Adipocyte (in vitro differentiated cells): ENCODE data around the gene MAP4K2.

Experiments used
- DNase-seq: peaks from one replicate; pipeline ENCODE4 v3.0.0-alpha.2; 2015; ENCODE audit warnings: low read depth
- H3K27me3 ChIP-seq: replicated peaks from 2 replicates; pipeline ENCODE4 v1.7.0; 2013; ENCODE audit warnings: mild to moderate bottlenecking, low read length, moderate library complexity; ENCODE audit not compliant: control insufficient read depth, insufficient read depth
- H3K36me3 ChIP-seq: 2 replicates; pipeline ENCODE4 v1.7.0; 2013; ENCODE audit warnings: low read length, mild to moderate bottlenecking, moderate library complexity; ENCODE audit not compliant: control insufficient read depth, insufficient read depth, severe bottlenecking
- H3K4me1 ChIP-seq: 2 replicates; pipeline ENCODE4 v1.7.0; 2013; ENCODE audit warnings: mild to moderate bottlenecking, low read length, moderate library complexity; ENCODE audit not compliant: control insufficient read depth, insufficient read depth
- H3K4me3 ChIP-seq: 2 replicates; pipeline ENCODE4 v1.7.0; 2013; ENCODE audit warnings: mild to moderate bottlenecking, low read length, moderate library complexity
- H3K9ac ChIP-seq: 2 replicates; pipeline ENCODE4 v1.7.0; 2013; ENCODE audit warnings: mild to moderate bottlenecking, low read length, moderate library complexity
- H3K9me3 ChIP-seq: 2 replicates; pipeline ENCODE4 v1.7.0; 2013; ENCODE audit warnings: mild to moderate bottlenecking, low read length, moderate library complexity; ENCODE audit not compliant: control insufficient read depth

Gene MAP4K2

DNA sequence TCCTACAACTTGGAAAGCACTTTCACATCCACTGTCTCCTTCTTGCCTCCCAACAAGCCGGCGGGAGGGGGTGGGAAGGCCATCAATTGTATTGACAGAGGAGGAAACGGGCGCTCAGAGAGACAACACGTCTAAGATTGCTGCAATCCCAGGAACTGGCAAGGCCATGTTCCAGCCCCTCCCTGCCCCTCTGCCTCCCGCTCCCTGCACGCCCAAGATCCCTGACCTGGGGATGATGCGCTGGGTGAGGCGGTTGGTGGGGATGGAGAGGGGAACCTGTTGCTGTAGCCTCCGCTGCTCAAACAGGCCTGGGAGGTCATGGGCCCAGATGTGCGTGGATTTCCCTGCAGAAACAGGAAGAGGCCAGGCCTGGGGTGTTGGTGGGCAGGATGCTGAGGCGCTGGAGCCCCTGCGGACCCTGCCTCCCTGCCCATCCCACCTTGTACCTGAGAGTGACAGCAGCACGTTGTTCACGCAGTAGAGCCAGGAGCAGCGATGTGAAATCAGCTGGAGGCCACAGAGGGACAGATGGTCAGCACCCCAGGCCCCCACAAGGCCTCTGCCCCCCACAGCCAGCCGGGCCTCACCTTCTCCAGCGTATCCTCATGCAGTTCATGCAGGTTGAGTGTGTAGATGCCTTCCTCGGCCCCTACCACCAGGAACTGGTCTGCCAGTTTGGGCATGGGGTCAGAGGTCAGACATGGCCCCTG, 6.8 kb downstream of the MAP4K2 start:
- H3K27me3 ChIP-seq: no peaks in the 10 kb centered on the region
- no peaks in the 10 kb centered on the region for H3K4me1 ChIP-seq
- DNase-seq: no peak
- H3K9me3 ChIP-seq: no peaks in the 10 kb centered on the region
- no peak overlapping the region for H3K4me3 ChIP-seq
- no peak overlapping the region for H3K9ac ChIP-seq
- no peaks in the 10 kb centered on the region for H3K36me3 ChIP-seq

DNA sequence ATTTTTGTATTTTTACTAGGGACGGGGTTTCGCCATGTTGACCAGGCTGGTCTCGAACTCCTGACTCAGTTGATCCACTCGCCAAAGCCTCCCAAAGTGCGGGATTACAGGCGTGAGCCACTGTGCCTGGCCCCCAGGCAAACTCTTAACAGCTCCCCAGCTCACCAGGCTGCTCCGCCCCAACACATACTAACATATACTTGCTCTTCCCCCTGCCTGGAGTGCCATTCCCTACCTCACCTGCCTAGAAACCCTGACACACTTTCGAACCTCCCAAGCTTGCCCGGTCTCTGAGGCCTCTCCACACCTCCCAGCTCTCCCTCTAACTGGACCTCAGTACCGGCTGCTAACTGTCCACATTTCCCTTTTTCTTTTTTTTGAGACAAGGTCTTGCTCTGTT, 8.5 kb downstream of the MAP4K2 start:
- Histone ChIP-seq H3K9ac (no peak overlapping the region), H3K27me3 (no peaks in the 10 kb centered on the region), H3K4me3 (no peak overlapping the region), H3K36me3 (no peaks in the 10 kb centered on the region), H3K9me3 (no peaks in the 10 kb centered on the region), H3K4me1 (no peaks in the 10 kb centered on the region)
- DNase-seq: no peak

DNA sequence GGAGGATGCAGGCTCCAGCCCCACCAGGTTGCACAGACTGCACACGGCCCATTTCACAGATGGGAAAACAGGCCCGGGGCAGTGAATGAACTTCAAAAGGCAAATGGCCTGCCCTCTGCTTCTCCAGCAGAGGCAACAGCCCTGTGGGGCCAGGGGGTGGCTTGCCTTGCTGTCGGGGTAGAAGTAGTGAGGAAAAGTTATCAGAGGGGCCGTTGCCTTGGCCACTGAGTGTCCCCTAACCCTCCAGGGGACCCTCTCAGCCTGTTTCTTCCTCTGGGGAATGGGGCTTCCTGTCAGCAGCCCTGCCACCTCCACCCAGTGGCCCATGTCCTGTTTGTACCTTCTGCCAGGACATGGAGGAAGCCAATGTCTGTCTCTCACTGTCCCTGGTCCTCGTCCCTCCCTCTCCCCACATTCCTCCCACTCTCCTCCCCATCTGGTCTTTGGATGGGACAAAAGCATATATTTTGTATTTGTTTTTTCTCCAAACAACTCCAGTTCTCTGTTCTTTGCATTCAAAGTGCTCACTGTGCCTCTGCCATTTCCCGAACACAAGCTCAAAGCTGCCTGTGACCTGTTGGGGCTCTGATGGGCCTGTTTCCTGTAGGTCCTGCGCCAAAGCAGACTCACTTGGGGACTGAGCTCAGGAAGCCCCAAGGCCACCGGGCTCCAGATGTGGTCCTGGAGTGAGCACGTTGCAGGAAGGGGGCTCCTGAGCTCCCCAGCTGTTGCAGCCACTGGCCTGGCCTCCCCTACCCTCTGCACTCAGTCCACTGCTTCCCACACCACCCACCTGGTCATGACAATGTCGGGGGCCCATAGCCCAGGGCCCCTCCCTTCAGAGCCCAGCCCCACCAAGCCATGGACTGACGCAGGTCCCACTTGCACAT, 9.5 kb downstream of the MAP4K2 start:
- Histone ChIP-seq H3K36me3 (no peaks in the 10 kb centered on the region), H3K4me3 (no peak overlapping the region), H3K27me3 (no peaks in the 10 kb centered on the region), H3K9ac (no peak overlapping the region), H3K4me1 (no peaks in the 10 kb centered on the region), H3K9me3 (no peaks in the 10 kb centered on the region)
- no peak for DNase-seq

DNA sequence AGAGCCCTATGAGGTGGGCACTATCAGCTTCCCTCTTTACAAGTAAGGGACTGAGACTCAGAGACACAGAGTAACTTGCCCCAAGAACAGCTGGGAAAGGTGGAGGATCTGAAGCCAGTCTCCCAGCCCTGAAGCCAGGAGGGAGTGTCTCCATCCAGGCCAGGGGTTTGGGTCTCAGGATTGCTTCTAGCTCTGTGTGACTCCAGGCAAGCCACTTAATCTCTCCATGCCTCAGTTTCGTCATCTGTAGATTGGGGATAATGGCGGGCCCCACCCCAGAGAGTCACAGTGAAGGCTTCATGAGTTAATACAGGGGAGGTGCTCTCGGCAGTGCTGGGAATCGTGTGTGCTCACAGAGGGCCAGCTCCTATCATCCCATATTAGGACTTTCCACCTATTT, 10.5 kb downstream of the MAP4K2 start:
- no peak overlapping the region for H3K9ac ChIP-seq
- H3K36me3 ChIP-seq: no peaks in the 10 kb centered on the region
- no peaks in the 10 kb centered on the region for H3K27me3 ChIP-seq
- H3K4me1 ChIP-seq: peaks cover 2% of the 10 kb centered on the region
- no peak overlapping the region for H3K4me3 ChIP-seq
- DNase-seq: no peak
- no peaks in the 10 kb centered on the region for H3K9me3 ChIP-seq

DNA sequence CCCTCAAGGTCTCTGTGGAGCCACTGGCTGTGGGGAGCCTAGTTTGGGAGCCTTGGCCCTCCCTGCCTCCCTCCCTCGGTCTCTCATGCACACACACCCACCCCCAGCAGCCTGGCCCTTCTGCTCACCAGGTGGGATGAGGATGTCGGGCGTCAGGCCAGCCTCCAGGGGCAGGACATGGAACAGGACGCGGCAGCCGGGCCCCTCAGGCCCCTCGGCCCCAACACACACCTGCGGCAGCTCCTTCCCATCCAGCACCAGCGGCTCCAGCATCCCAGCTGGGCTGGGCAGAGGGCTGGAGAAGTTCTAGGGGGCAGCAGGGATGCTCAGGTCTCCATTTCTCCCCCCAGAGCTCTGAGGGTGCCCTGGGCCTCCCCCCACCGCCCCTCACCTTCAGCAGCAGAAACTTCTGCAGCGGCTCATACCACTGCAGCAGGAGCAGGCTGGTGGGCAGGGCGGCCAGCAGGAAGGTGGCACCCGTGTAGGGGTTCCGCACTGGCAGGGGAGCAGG, 11.2 kb downstream of the MAP4K2 start:
- Histone ChIP-seq H3K9me3 (no peaks in the 10 kb centered on the region), H3K4me1 (peaks cover 4% of the 10 kb centered on the region), H3K4me3 (no peak overlapping the region), H3K9ac (no peak overlapping the region), H3K36me3 (no peaks in the 10 kb centered on the region), H3K27me3 (no peaks in the 10 kb centered on the region)
- no peak for DNase-seq

DNA sequence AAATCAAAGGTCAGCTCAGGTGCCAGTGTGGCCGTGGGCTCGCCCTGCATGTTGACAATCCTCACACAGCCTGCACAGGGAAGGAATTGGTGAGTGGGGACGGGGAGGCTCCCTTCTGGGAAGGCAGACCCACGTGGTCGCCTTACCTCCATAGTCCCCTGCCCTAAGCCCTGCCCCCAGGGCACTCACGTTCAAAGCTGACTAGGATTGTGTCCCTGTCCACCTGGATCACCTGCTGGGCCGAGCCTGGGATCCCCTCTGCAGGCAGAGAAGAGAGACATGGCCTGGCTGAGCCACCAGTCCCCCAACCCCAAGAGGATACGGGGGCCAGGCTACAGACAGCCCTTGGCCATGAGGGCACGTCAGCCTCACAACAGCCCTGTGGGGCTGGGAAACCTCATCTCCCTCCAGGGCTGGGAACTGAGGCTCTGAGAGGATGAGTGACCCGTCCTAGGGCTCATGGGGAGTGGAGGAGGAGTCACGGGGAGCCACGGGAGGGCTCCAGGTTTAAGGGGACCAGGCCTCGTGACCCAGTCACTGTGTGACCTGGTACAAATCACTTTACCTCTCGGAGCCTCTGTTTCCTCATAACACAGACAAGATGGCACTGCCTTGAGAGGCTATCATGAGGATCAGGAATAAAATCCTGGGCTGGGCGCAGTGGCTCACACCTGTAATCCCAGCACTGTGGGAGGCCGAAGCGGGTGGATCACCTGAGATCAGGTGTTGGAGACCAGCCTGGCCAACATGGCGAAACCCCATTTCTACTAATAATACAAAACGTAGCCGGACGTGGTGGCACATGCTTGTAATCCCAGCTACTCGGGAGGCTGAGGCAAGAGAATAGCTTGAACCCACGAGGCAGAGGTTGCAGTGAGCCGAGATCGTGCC, 12.6 kb downstream of the MAP4K2 start:
- no peak for DNase-seq
- no peaks in the 10 kb centered on the region for H3K27me3 ChIP-seq
- H3K4me1 ChIP-seq: peaks cover 4% of the 10 kb centered on the region
- no peaks in the 10 kb centered on the region for H3K36me3 ChIP-seq
- H3K4me3 ChIP-seq: no peak overlapping the region
- H3K9ac ChIP-seq: no peak overlapping the region
- no peaks in the 10 kb centered on the region for H3K9me3 ChIP-seq

DNA sequence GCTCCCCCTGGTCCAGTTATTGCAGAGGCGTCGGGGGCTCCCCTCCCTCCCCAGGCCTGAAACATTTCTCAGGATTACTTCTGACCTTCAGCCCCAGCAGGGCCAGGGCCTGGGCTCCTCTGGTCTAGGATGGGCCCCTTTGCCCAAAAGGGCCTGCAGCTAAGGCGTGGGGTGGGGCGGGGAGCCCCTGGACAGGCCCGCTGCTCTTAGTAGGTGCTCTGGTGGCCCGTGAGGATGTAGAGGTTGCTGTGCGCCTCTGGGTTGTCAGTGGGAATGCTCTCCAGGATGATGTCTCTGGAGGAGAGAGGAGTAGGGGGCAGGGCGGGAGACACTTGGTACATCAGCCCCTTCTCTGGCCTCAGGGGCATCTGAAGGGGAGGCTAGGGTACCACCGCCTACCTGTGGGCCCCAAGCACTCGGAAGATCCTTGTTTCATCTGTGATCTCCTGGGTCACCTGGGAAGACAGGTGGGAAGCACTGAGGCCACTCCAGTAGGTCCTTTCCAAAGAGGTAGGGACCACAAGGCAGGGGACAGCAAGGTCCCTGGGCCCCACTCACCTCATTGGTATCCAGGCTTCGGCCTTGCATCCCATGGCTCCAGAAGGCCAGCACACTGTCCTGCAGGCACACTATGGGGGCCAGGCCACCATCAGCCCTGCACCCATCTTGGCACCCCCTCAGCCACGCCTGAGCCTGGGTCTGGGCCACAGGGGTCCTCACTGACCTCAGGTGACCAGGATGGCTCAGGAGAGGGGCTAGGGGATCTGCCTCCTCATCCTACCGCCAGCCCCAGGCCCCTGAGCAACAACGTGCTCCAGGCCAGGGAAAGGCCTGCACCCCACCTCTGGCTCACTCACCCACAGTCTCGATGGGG, 13.4 kb downstream of the MAP4K2 start:
- DNase-seq: no peak
- Histone ChIP-seq H3K27me3 (no peaks in the 10 kb centered on the region), H3K36me3 (no peaks in the 10 kb centered on the region), H3K9me3 (no peaks in the 10 kb centered on the region), H3K4me3 (no peak overlapping the region), H3K4me1 (peaks cover 4% of the 10 kb centered on the region), H3K9ac (no peak overlapping the region)

DNA sequence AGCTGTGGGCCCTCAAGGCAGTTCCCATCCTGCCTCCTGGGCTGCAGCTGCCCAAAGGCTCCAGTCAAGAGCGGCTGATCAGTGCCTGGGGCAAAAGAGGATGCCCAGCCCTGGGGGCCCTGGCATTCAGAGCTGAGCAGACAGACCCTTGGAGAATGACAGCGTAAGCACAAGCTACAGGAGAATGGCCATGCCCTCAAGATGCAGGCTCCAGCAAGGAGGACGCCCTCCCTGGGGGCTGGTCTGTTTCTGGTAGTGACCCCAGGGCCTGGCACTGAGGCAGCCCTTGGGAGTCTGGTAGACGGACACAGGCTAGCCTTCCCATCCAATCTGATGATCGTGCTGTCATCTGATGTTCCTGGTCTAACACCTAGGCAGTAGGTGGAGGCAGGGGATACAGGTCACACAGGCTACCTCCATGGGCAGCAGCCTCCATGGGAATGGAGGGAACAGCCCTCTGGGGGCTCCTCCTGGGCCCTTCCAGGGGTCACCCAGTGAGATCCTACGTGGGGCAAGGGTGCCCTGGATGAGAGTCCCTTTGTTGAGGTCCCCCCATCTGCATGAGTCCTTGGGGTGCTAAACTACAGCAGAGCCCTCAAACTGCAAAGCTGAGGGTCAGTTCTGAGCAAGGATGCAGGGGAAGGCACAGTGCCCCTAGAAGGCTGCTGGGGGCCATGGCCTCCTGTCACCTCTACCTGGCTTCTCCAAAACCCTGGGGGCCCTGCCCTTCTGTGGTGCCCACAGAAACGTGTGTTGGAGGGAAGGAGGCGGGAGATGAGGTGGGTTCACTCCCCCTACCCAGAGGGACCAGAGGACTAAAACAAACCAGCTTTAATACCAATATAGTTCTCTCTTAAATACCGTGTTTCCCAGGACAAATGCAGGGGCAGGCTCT, 14.4 kb downstream of the MAP4K2 start:
- Histone ChIP-seq H3K9me3 (no peaks in the 10 kb centered on the region), H3K4me3 (no peak overlapping the region), H3K27me3 (no peaks in the 10 kb centered on the region), H3K36me3 (no peaks in the 10 kb centered on the region), H3K9ac (no peak overlapping the region), H3K4me1 (peaks cover 4% of the 10 kb centered on the region)
- no peak for DNase-seq

DNA sequence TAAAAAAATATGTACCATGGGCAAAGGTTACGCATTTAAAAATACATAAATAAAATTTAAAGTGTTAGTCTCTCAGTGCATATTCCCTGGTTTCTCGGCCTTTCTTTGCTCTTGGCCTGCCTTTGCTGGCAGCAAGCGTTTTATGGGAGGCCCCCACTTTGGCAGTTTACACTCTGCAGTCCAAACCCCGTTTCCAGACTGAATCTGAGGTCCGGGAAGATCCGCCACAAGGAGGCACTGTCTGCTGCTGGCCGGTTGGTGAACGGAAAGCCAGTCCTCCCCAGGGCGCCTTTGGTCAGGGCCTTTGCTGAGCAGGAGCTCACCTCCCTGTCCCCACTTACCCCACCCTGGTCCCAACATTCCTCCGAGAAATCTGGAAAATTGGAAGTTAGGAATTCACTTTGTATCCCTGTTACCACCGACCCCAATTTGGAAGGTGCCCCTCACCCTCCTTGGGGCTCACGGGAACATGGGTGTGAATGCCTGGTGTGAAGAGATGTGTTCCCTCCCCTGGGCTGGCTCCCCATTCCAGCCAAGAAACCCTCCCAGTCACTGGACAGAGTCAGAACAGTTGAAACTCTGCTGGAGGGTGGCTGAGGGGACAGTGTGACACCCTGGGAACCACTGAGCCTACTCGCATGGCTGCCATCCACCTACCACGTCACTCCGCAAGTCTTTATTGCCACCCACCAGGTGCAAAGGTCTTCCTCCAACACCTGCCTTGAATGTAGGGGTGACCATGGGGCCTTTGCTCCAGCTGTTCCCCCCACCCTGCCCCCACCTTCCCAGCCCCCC, 15.3 kb downstream of the MAP4K2 start:
- peaks cover 4% of the 10 kb centered on the region for H3K4me1 ChIP-seq
- peak; percentile 64 for DNase-seq
- H3K27me3 ChIP-seq: no peaks in the 10 kb centered on the region
- H3K4me3 ChIP-seq: no peak overlapping the region
- H3K9ac ChIP-seq: no peak overlapping the region
- H3K36me3 ChIP-seq: no peaks in the 10 kb centered on the region
- no peaks in the 10 kb centered on the region for H3K9me3 ChIP-seq
